Fibroblast of mammary gland (primary cell): ENCODE measurements around the gene MASTL.

ENCODE experiments used
- DNase-seq: peaks from one replicate; pipeline ENCODE4 v3.0.0-alpha.2; 2010; ENCODE audit warnings: low read depth
- H3K4me3 ChIP-seq: 2 replicates; pipeline ENCODE4 v1.5.1; 2011; ENCODE audit warnings: low read depth, mild to moderate bottlenecking, low read length, moderate library complexity; ENCODE audit not compliant: control insufficient read depth
- TF ChIP-seq, protein P1 (sequence below): conservative IDR thresholded peaks from 2 replicates; pipeline ENCODE4 v1.5.1; 2011; ENCODE audit warnings: low read depth, low read length, inconsistent platforms; ENCODE audit not compliant: control insufficient read depth, insufficient read depth

Gene MASTL

GRCh38 chr10:27155066-27155754, at the start of gene MASTL:
Gene MASTL (plus strand): TSS chr10:27155352. CDS start chr10:27155427, 75 bp downstream.
- TF ChIP-seq, protein P1, sequence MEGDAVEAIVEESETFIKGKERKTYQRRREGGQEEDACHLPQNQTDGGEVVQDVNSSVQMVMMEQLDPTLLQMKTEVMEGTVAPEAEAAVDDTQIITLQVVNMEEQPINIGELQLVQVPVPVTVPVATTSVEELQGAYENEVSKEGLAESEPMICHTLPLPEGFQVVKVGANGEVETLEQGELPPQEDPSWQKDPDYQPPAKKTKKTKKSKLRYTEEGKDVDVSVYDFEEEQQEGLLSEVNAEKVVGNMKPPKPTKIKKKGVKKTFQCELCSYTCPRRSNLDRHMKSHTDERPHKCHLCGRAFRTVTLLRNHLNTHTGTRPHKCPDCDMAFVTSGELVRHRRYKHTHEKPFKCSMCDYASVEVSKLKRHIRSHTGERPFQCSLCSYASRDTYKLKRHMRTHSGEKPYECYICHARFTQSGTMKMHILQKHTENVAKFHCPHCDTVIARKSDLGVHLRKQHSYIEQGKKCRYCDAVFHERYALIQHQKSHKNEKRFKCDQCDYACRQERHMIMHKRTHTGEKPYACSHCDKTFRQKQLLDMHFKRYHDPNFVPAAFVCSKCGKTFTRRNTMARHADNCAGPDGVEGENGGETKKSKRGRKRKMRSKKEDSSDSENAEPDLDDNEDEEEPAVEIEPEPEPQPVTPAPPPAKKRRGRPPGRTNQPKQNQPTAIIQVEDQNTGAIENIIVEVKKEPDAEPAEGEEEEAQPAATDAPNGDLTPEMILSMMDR = no peak
- peak within 1 kb of the TSS; percentile 100 for H3K4me3 ChIP-seq

DNA sequence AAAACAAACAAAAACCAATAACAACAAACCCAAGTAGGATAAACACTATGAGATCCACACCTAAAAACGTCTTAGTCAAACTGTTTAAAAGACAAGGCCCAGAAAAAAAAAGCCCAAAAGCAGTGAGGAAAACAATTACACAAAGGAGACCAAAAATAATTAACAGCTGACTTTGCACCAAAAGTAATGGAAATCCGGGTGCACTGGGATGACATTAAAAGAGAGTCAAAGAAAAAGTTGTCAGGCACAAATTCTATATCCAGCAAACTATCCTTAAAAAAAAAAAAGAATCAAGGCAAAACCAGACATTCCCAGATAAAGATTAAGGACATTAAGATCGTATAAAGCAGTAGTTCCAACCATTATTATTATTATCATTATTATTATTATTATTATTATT, 47.0 kb upstream of the MASTL start:
- no peak overlapping the region for H3K4me3 ChIP-seq
- DNase-seq = no peak
- TF ChIP-seq, protein P1 = no peak

More at GRCh38 chr10:27155066-27155754, at the start of gene MASTL:
- DNase-seq = peak; percentile 92

DNA sequence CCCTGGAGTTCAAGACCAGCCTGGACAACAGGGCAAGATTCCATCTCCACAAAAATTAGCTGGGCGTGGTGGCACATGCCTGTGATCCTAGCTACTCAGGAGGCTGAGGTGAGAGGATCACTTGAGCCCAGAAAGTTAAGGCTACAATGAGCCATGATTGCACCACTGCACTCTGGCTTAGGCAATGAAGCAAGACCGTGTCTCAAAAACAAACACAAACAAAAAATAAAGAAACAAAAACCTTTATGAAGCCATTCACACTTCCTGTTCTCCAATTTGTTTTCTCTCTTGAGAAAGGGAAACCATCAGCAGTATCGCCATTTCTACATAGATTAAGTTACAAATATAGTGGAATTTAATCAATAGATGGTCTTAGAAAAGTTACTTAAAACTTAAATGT, 20.8 kb upstream of the MASTL start:
- TF ChIP-seq, protein P1 = no peak
- no peak overlapping the region for H3K4me3 ChIP-seq
- no peak for DNase-seq

- DNase-seq = no peak
- TF ChIP-seq, protein P1 = no peak
- H3K4me3 ChIP-seq = no peak overlapping the region
Measured at GRCh38 chr10:27138277-27138676, 16.9 kb upstream of the MASTL start.

DNA sequence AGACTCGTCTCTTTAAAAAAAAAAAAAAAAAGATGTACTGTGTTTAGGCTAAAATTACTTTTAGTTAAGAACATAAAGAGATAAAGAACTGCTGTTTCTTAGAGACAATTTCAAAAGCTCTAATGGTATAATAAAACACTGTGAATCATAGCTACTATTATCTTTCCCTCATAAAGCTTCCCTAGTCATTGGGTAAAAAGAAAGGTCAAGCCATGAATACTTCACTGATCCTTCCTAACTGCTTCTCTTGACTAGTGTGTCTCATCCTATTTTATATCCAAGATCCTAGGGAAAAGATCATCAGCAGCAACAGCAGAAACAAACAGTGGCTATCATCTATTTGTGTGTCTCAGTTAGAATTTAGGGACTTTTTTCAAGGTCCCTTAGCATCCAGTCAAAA, 11.5 kb upstream of the MASTL start:
- TF ChIP-seq, protein P1 = no peak
- no peak overlapping the region for H3K4me3 ChIP-seq
- DNase-seq = no peak

DNA sequence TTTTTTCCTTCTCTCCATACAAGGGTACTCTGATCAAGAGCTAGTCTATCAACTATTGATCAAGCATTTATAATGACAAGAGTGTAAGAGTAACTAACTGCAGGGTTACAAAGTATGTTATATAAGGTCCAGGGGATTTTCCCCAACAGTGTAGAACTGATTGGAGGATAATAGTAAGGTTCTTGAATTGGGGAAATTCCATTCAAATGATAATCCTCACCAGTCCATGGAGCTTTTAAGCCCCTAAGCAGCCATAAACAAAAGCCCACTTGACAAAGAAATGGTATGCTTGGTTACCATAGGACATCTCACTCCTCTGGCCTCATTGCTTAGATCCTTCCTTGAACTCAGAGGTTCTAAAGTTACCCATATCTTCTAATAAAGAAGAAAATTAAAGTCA, 9.2 kb upstream of the MASTL start:
- DNase-seq = no peak
- H3K4me3 ChIP-seq = no peak overlapping the region
- TF ChIP-seq, protein P1 = no peak
